Naive thymus-derived CD4-positive, alpha-beta T cell (primary cell): ENCODE measurements around the gene TMEM95. TPM values are rescaled to one million over a fixed set of nuclear protein-coding genes. Genes with fewer than 3 reads are reported as not detected.
A peak's percentile ranks its signal among the peaks of the same experiment; 100 is the strongest.

Source experiments
- ATAC-seq: fragments of 150-1000 bp; cut with Tn5 transposase; 2 replicates; pipeline ENCODE4 v1.10.0; 2021; ENCODE audit warnings: mild to moderate bottlenecking, moderate library complexity
- CTCF ChIA-PET: fragments of 350-600 bp; sonication (Branson Sonifier 250); formaldehyde crosslinking; loops from one replicate; lab custom pipeline; 2021; ENCODE audit warnings: antibody characterized with exemption; lab: Charles Lee
- POLR2A ChIA-PET: fragments of 350-600 bp; sonication (Branson Sonifier 250); formaldehyde crosslinking; loops from one replicate; lab custom pipeline; 2021; ENCODE audit warnings: antibody characterized with exemption, inconsistent platforms; lab: Charles Lee
- DNase-seq, 9 donors: peaks; one replicate each; pipeline versions ENCODE4 v3.0.0 to v3.0.0-alpha.2; 2020 to 2022; ENCODE audit warnings: mixed read lengths in 1 of 9
- H3K27ac ChIP-seq: one replicate; pipeline ENCODE4 v1.7.0; 2013; ENCODE audit warnings: mild to moderate bottlenecking, low read depth, low read length, moderate library complexity
- H3K27me3 ChIP-seq, 2 donors: one replicate each; pipeline ENCODE4 v1.7.0; 2013; ENCODE audit warnings: low read length in 2 of 2, mild to moderate bottlenecking in 2 of 2, moderate library complexity in 2 of 2; ENCODE audit not compliant: control insufficient read depth in 2 of 2, insufficient read depth in 2 of 2
- H3K36me3 ChIP-seq, 3 experiments: 1 replicate in 2 of 3; 2 replicates in 1 of 3; pipeline ENCODE4 v1.7.0; 2013; ENCODE audit warnings: low read length in 3 of 3, mild to moderate bottlenecking in 3 of 3, moderate library complexity in 1 of 3; ENCODE audit not compliant: insufficient read depth in 3 of 3, control insufficient read depth in 2 of 3
- H3K4me1 ChIP-seq, 2 donors: one replicate each; pipeline ENCODE4 v1.7.0; 2013; ENCODE audit warnings: low read length in 2 of 2, mild to moderate bottlenecking in 2 of 2, moderate library complexity in 1 of 2; ENCODE audit not compliant: control insufficient read depth in 2 of 2, insufficient read depth in 2 of 2
- H3K4me3 ChIP-seq: 2 replicates; pipeline ENCODE4 v1.7.0; 2013; ENCODE audit warnings: mild to moderate bottlenecking, low read length
- H3K9me3 ChIP-seq, 3 experiments: 1 replicate in 2 of 3; 2 replicates in 1 of 3; pipeline ENCODE4 v1.7.0; 2013; ENCODE audit warnings: low read length in 3 of 3; ENCODE audit not compliant: control insufficient read depth in 2 of 3
- H3K27ac Mint-ChIP-seq, 9 donors: one replicate each; pipeline ENCODE4 v1.8.0; 2020 to 2022; ENCODE audit warnings: mixed read lengths in 9 of 9, mild to moderate bottlenecking in 8 of 9, moderate library complexity in 5 of 9, inconsistent platforms in 2 of 9
- H3K27me3 Mint-ChIP-seq, 5 donors: one replicate each; pipeline ENCODE4 v1.8.0; 2021 to 2022; ENCODE audit warnings: mixed read lengths in 5 of 5, mild to moderate bottlenecking in 1 of 5
- H3K36me3 Mint-ChIP-seq, 5 donors: one replicate each; pipeline ENCODE4 v1.8.0; 2020 to 2022; ENCODE audit warnings: mixed read lengths in 5 of 5, mild to moderate bottlenecking in 3 of 5, inconsistent platforms in 1 of 5
- H3K4me1 Mint-ChIP-seq, 7 donors: one replicate each; pipeline ENCODE4 v1.8.0; 2020 to 2022; ENCODE audit warnings: mixed read lengths in 7 of 7, mild to moderate bottlenecking in 3 of 7, inconsistent platforms in 1 of 7
- H3K4me3 Mint-ChIP-seq, 10 donors: one replicate each; pipeline ENCODE4 v1.8.0; 2020 to 2022; ENCODE audit warnings: mild to moderate bottlenecking in 10 of 10, mixed read lengths in 10 of 10, moderate library complexity in 6 of 10, inconsistent platforms in 2 of 10
- H3K9me3 Mint-ChIP-seq, 11 donors: one replicate each; pipeline ENCODE4 v1.8.0; 2020 to 2022; ENCODE audit warnings: mixed read lengths in 11 of 11, mild to moderate bottlenecking in 4 of 11, inconsistent platforms in 1 of 11, moderate library complexity in 1 of 11
- intact Hi-C, 2 donors: fragments of 100-400 bp; cut with micrococcal nuclease; formaldehyde crosslinking; loops; one replicate each; pipeline ENCODE4 v1.15.1; 2023
- polyA plus RNA-seq, 2 donors: library from polyadenylated mRNA; unstranded; fragments of 300-500 nt; fragmentation: Illumina TruSeq; gene quantifications; one replicate each; pipeline ENCODE4 v1.2.3, GENCODE V29; 2021
- total RNA-seq, 6 experiments: library from RNA in 5 of 6; stranded (reverse) in 5 of 6; gene quantifications; 1 replicate in 5 of 6; 2 replicates in 1 of 6; pipeline ENCODE4 v1.2.3 and lab custom pipeline; 2021 to 2026

TMEM95 gene
- total and polyA plus RNA-seq, 7 experiments from 2014 or later: not detected

DNA sequence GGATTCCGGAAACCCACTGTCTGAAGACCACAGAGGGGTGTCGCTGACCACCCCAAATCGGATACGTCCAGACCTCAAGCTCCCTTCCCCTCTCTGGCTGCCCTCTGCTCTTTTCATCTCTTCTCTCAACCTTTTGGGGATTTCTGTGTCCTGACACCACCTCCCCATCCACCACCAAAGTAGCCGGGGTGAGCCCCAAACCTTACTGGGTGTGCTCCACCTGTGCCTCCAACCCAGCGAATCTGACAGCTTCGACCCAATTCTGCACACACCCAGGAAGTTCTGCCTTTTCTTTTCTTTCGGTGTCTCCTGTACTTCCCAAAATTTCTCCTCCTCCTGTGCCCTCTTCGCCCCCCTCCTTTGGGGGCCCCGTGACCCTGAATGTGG, 2.5 kb upstream of the TMEM95 start:
- no peaks in the 10 kb centered on the region for H3K9me3 Mint-ChIP-seq
- Histone ChIP-seq H3K36me3 (peaks cover 0 to 26% (median 5%) of the 10 kb centered on the region in 3 experiments), H3K27ac (peak overlapping the region; percentile 74), H3K4me1 (peaks cover 10 to 27% of the 10 kb centered on the region in 2 donors), H3K4me3 (peak overlapping the region; percentile 57), H3K9me3 (no peaks in the 10 kb centered on the region), H3K27me3 (no peaks in the 10 kb centered on the region)
- H3K27me3 Mint-ChIP-seq: no peaks in the 10 kb centered on the region
- peaks cover 14 to 64% (median 39%) of the 10 kb centered on the region in 7 donors for H3K4me1 Mint-ChIP-seq
- no peak for ATAC-seq
- H3K36me3 Mint-ChIP-seq: peaks cover 0 to 25% (median 1%) of the 10 kb centered on the region in 5 donors
- CTCF ChIA-PET: interaction anchor here (1.0 to 5.3 kb wide), 2 partner anchors 17 to 84 kb away, joined by 3 to 67 read pairs; partner anchors contain the start of genes FGF11 and TMEM102
- H3K27ac Mint-ChIP-seq: peak overlapping the region; percentile 64 to 91 (median 83)
- H3K4me3 Mint-ChIP-seq: peak overlapping the region; percentile 78 to 94 (median 88)
- DNase-seq: no peak
- intact Hi-C loops: loop anchor here (1.0 to 10.0 kb wide), 5 partner anchors 70 to 335 kb away; partner anchors contain the start of genes POLR2A (in 2 of the 2), SLC2A4 (in 1 of the 2), SLC35G6 (in 1 of the 2) and TP53 (in 1 of the 2)
- POLR2A ChIA-PET: interaction anchor here (1.2 to 5.4 kb wide), 4 partner anchors 16 to 135 kb away, joined by 3 to 29 read pairs (median 6); partner anchors contain the start of genes ACAP1, POLR2A and TMEM102

DNA sequence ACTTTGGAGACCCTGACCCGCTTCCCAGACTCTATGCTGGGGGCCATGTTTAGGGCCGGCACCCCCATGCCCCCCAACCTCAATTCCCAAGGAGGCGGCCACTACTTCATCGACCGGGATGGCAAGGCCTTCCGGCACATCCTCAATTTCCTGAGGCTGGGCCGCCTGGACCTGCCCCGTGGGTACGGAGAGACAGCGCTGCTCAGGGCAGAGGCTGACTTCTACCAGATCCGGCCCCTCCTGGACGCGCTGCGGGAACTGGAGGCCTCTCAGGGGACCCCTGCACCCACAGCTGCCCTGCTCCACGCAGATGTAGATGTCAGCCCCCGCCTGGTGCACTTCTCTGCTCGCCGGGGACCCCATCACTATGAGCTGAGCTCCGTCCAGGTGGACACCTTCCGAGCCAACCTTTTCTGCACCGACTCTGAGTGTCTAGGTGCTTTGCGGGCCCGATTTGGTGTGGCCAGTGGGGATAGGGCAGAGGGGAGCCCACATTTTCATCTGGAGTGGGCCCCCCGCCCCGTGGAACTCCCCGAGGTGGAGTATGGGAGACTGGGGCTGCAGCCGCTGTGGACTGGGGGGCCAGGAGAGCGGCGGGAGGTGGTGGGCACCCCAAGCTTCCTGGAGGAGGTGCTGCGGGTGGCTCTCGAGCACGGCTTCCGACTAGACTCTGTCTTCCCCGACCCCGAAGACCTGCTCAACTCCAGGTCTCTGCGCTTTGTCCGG, 1.9 kb upstream of the TMEM95 start:
- Mint-ChIP-seq H3K4me3 (peak overlapping the region; percentile 78 to 94 (median 88)), H3K9me3 (no peaks in the 10 kb centered on the region), H3K27me3 (no peaks in the 10 kb centered on the region), H3K36me3 (peaks cover 0 to 24% (median 0%) of the 10 kb centered on the region in 5 donors), H3K4me1 (peaks cover 14 to 64% (median 39%) of the 10 kb centered on the region in 7 donors), H3K27ac (peak overlapping the region in 6 of 9 donors; percentile 59 to 91 (median 85))
- Histone ChIP-seq H3K27me3 (no peaks in the 10 kb centered on the region), H3K36me3 (peaks cover 0 to 20% (median 3%) of the 10 kb centered on the region in 3 experiments), H3K4me3 (no peak overlapping the region), H3K9me3 (no peaks in the 10 kb centered on the region), H3K4me1 (peaks cover 10 to 27% of the 10 kb centered on the region in 2 donors), H3K27ac (peak overlapping the region; percentile 74)
- ATAC-seq (no peak), DNase-seq (no peak)
- POLR2A ChIA-PET: interaction anchor here (0.9 to 5.4 kb wide), 10 partner anchors 16 to 221 kb away, joined by 3 to 29 read pairs (median 3); partner anchors contain the start of genes ACAP1, POLR2A, SENP3 and TMEM102
- CTCF ChIA-PET: interaction anchor here (0.8 to 5.3 kb wide), 5 partner anchors 17 to 208 kb away, joined by 3 to 67 read pairs (median 4); partner anchors contain the start of genes ACAP1, FGF11 and TMEM102
- intact Hi-C loops: loop anchor here (1.0 to 10.0 kb wide), 5 partner anchors 71 to 334 kb away; partner anchors contain the start of genes POLR2A (in 2 of the 2), SLC2A4 (in 1 of the 2), SLC35G6 (in 1 of the 2) and TP53 (in 1 of the 2)

DNA sequence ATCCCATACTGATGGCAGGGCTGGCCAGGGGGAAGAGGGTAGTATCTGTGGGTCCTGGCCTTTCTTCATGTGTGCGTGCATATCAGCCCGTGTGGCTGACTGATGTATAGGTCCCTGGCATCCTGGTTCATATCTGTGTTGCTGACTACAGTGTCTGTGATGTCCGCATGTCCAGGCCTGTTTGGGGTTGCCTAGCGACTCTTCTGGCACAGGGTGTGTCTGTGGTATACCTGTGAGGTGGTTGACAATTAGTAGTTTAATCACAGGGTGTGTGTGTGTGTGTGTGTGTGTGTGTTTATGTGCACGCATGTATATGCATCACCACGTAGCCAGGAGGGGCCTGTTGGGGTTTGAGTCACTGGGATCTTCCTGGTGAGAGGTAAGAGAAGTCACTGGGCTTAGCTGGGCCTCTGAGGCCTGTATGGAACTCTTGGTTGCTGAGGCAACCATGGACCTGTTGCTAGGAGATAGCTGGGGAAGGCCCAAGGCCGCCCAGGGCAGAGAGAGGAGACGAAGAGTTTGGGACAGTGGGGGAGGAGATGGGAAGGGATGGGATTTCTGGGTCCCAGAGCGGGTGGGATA, 603 bp upstream of the TMEM95 start:
- no peaks in the 10 kb centered on the region for H3K27me3 ChIP-seq
- POLR2A ChIA-PET: interaction anchor here (0.9 to 5.4 kb wide), 10 partner anchors 18 to 331 kb away, joined by 3 to 29 read pairs (median 4); partner anchors contain the start of genes ACAP1, POLR2A, TMEM102 and TMEM256
- peaks cover 0 to 8% (median 0%) of the 10 kb centered on the region in 3 experiments for H3K36me3 ChIP-seq
- CTCF ChIA-PET: interaction anchor here (0.6 to 5.3 kb wide), 7 partner anchors 13 to 235 kb away, joined by 4 to 67 read pairs (median 7); partner anchors contain the start of genes FGF11, NEURL4, PLSCR3 and SPEM1
- peak overlapping the region in 8 of 9 donors; percentile 10 to 93 (median 65) for H3K27ac Mint-ChIP-seq
- H3K36me3 Mint-ChIP-seq: peaks cover 0 to 20% (median 0%) of the 10 kb centered on the region in 5 donors
- H3K27ac ChIP-seq: no peak overlapping the region
- H3K9me3 Mint-ChIP-seq: no peaks in the 10 kb centered on the region
- DNase-seq (no peak), ATAC-seq (no peak)
- intact Hi-C loops: loop anchor here (5.0 to 10.0 kb wide), 4 partner anchors 72 to 333 kb away; partner anchors contain the start of genes POLR2A (in 1 of the 2), SLC2A4 (in 1 of the 2), SLC35G6 (in 1 of the 2) and TP53 (in 1 of the 2)
- H3K4me3 Mint-ChIP-seq: peak overlapping the region in 1 of 10 donors; percentile 46
- H3K27me3 Mint-ChIP-seq: no peaks in the 10 kb centered on the region
- H3K4me1 ChIP-seq: peaks cover 10 to 27% of the 10 kb centered on the region in 2 donors
- no peak overlapping the region for H3K4me3 ChIP-seq
- H3K4me1 Mint-ChIP-seq: peaks cover 14 to 53% (median 32%) of the 10 kb centered on the region in 7 donors
- no peaks in the 10 kb centered on the region for H3K9me3 ChIP-seq

DNA sequence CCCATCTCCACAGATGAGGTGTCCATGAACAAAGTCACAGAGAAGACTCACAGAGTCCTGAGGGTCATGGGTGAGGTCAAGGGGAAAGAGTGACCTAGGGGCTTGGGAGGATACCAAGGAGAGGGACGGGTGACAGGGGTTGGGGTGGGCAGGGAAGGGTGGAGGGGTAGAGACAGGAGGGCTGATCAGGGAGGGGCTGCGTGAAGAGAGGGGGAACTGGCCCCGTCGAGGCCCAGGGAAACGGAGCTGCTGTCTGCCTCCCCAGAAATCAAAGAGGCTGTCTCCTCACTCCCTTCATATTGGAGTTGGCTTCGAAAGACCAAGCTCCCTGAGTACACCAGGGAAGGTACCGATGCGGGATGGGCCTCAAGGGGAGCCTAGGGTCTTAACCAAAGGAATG, 617 bp downstream of the TMEM95 start:
- ATAC-seq: no peak
- no peak for DNase-seq
- Histone ChIP-seq H3K9me3 (no peaks in the 10 kb centered on the region), H3K36me3 (peaks cover 0 to 5% (median 0%) of the 10 kb centered on the region in 3 experiments), H3K4me1 (peaks cover 10 to 24% of the 10 kb centered on the region in 2 donors), H3K4me3 (no peak overlapping the region), H3K27ac (no peak overlapping the region), H3K27me3 (no peaks in the 10 kb centered on the region)
- Mint-ChIP-seq H3K27me3 (no peaks in the 10 kb centered on the region), H3K27ac (peak overlapping the region in 2 of 9 donors; percentile 8 to 17), H3K36me3 (peaks cover 0 to 13% (median 0%) of the 10 kb centered on the region in 5 donors), H3K4me3 (no peak overlapping the region), H3K9me3 (no peaks in the 10 kb centered on the region), H3K4me1 (peaks cover 12 to 46% (median 26%) of the 10 kb centered on the region in 7 donors)
- intact Hi-C loops: loop anchor here in 1 of 2 donors (10.0 kb wide), 1 partner anchor 129 kb away; the partner anchor contains the start of genes POLR2A and SLC35G6
- ChIA-PET CTCF (interaction anchor here (0.6 to 5.3 kb wide), 30 partner anchors 9 to 332 kb away, joined by 3 to 67 read pairs (median 4); partner anchors contain the start of genes ACAP1, FGF11, MPDU1 and NEURL4), POLR2A (interaction anchor here (0.6 to 5.4 kb wide), 13 partner anchors 18 to 329 kb away, joined by 3 to 29 read pairs (median 5); partner anchors contain the start of genes ACAP1, POLR2A, TMEM102 and TMEM256)

DNA sequence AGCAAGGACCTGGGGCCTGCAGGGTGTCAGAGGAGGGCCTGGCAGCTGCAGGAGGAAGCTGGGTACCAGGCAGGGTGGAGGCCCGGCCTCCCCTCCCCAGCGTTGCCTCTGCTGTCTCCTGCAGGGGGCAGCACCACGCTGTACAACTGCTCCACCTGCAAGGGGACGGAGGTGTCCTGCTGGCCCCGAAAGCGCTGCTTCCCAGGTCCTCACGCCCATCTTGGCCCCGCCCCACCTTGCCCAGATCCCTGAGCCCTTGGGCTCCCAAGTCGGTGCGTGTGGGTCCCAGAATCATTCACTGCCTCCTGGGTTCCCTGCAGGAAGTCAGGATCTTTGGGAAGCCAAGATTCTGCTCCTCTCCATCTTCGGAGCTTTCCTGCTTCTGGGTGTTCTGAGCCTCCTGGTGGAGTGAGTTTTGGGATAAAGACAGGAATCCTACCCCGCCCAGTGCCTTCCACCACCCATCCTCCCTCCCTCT, 1.2 kb downstream of the TMEM95 start:
- Histone ChIP-seq H3K4me3 (no peak overlapping the region), H3K4me1 (peaks cover 6 to 19% of the 10 kb centered on the region in 2 donors), H3K9me3 (no peaks in the 10 kb centered on the region), H3K27me3 (no peaks in the 10 kb centered on the region), H3K36me3 (peaks cover 0 to 2% (median 0%) of the 10 kb centered on the region in 3 experiments), H3K27ac (no peak overlapping the region)
- Mint-ChIP-seq H3K27ac (peak overlapping the region in 4 of 9 donors; percentile 8 to 75 (median 40)), H3K36me3 (peaks cover 0 to 11% (median 0%) of the 10 kb centered on the region in 5 donors), H3K4me1 (peaks cover 11 to 41% (median 24%) of the 10 kb centered on the region in 7 donors), H3K9me3 (no peaks in the 10 kb centered on the region), H3K4me3 (peak overlapping the region in 1 of 10 donors; percentile 32), H3K27me3 (no peaks in the 10 kb centered on the region)
- ChIA-PET CTCF (interaction anchor here (0.5 to 5.3 kb wide), 36 partner anchors 10 to 331 kb away, joined by 3 to 67 read pairs (median 4); partner anchors contain the start of genes ACAP1, ASGR1, FGF11 and MPDU1), POLR2A (interaction anchor here (0.6 to 5.4 kb wide), 13 partner anchors 19 to 329 kb away, joined by 3 to 29 read pairs (median 5); partner anchors contain the start of genes ACAP1, POLR2A and TMEM102)
- peak; percentile 69 to 87 (median 81) for DNase-seq
- peak; percentile 81 for ATAC-seq
- intact Hi-C loops: loop anchor here (1.0 to 10.0 kb wide), 10 partner anchors 29 to 233 kb away; partner anchors contain the start of genes TMEM102 (in 2 of the 2), PLSCR3 (in 1 of the 2), POLR2A (in 1 of the 2) and SENP3 (in 1 of the 2)
